ENCODE results near the gene MAP3K4. TPM values are rescaled to one million over a fixed set of nuclear protein-coding genes. Genes with fewer than 3 reads are reported as not detected.

MAP3K4 gene
- total and polyA plus RNA-seq, 2 donors from 2014 or later = 13.0 to 52.8 TPM

DNA sequence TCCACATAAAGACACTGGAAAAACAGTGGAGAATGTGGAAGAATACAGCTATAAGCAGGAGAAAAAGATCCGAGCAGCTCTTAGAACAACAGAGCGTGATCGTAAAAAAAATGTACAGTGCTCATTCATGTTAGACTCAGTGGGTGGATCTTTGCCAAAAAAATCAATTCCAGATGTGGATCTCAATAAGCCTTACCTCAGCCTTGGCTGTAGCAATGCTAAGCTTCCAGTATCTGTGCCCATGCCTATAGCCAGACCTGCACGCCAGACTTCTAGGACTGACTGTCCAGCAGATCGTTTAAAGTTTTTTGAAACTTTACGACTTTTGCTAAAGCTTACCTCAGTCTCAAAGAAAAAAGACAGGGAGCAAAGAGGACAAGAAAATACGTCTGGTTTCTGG, 57.1 kb downstream of the MAP3K4 start:
- H3K9me3 ChIP-seq (ENCODE audit: control insufficient read depth in 2 of 3, insufficient read depth in 1 of 3, low read length in 3 of 3) = no peaks in the 10 kb centered on the region
- intact Hi-C loops (cut with DNase I) = no loop called here
- no peak for DNase-seq
- no peaks in the 10 kb centered on the region for H3K27me3 ChIP-seq (ENCODE audit: control insufficient read depth, insufficient read depth, low read length)
- H3K4me1 ChIP-seq (ENCODE audit: control insufficient read depth in 2 of 3, insufficient read depth in 2 of 3, low read depth in 1 of 3, low read length in 3 of 3) = no peaks in the 10 kb centered on the region
- no peak overlapping the region for H3K4me3 ChIP-seq (ENCODE audit: low read length in 3 of 3)
- no peak for TF ChIP-seq CTCF (IDR thresholded peaks at IDR 0.05; ENCODE audit: borderline replicate concordance, extremely low read depth, insufficient read depth)
- peaks cover 0 to 6% (median 3%) of the 10 kb centered on the region in 3 donors for H3K36me3 ChIP-seq (ENCODE audit: control insufficient read depth in 2 of 3, insufficient read depth in 3 of 3, low read length in 3 of 3)
- no peak overlapping the region for H3K27ac ChIP-seq (ENCODE audit: low read depth in 2 of 2, low read length in 2 of 2)
- no peak for FAIRE-seq
- no peak overlapping the region for H3K9ac ChIP-seq (ENCODE audit: low read length in 3 of 3)

DNA sequence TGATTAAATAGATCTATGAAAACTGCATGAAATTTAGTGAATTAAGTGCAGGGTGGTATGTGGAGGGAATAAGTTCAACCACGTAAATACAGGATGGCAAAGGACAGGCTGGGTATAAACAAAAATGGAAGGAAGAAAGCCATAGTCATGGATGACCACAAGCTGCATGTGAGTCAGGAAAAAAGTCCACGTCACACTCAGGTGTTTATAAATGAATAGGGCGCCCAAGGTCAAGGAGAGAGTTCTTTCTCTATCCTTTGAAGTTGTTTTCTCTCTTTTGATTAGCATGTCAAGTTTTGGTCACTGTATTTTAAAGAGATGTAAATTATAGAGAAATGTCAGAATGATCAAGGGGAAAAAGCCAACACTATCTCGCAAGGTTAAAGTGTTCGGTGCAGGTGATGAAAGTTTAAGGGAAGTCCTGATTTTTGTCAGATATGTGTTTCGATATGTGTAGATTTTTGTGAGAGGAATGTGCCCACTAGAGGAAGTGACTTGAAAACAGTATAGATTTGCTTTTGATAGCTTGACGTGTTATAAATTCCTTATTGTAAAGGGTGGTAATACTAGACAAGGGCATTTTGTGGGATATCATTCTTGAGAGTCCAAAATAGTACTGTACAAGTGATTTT, 58.7 kb downstream of the MAP3K4 start:
- FAIRE-seq = no peak
- Histone ChIP-seq H3K9me3 (ENCODE audit: control insufficient read depth in 2 of 3, insufficient read depth in 1 of 3, low read length in 3 of 3) (no peaks in the 10 kb centered on the region), H3K9ac (ENCODE audit: low read length in 3 of 3) (no peak overlapping the region), H3K27ac (ENCODE audit: low read depth in 2 of 2, low read length in 2 of 2) (no peak overlapping the region), H3K4me1 (ENCODE audit: control insufficient read depth in 2 of 3, insufficient read depth in 2 of 3, low read depth in 1 of 3, low read length in 3 of 3) (no peaks in the 10 kb centered on the region), H3K27me3 (ENCODE audit: control insufficient read depth, insufficient read depth, low read length) (no peaks in the 10 kb centered on the region), H3K36me3 (ENCODE audit: control insufficient read depth in 2 of 3, insufficient read depth in 3 of 3, low read length in 3 of 3) (peaks cover 0 to 6% (median 3%) of the 10 kb centered on the region in 3 donors), H3K4me3 (ENCODE audit: low read length in 3 of 3) (no peak overlapping the region)
- no peak for DNase-seq
- intact Hi-C loops (cut with DNase I) = no loop called here
- TF ChIP-seq CTCF (IDR thresholded peaks at IDR 0.05; ENCODE audit: borderline replicate concordance, extremely low read depth, insufficient read depth) = no peak

- Histone ChIP-seq H3K27ac (ENCODE audit: low read depth in 2 of 2, low read length in 2 of 2) (no peak overlapping the region), H3K27me3 (ENCODE audit: control insufficient read depth, insufficient read depth, low read length) (no peaks in the 10 kb centered on the region), H3K9ac (ENCODE audit: low read length in 3 of 3) (no peak overlapping the region), H3K9me3 (ENCODE audit: control insufficient read depth in 2 of 3, insufficient read depth in 1 of 3, low read length in 3 of 3) (no peaks in the 10 kb centered on the region), H3K36me3 (ENCODE audit: control insufficient read depth in 2 of 3, insufficient read depth in 3 of 3, low read length in 3 of 3) (peaks cover 0 to 6% (median 3%) of the 10 kb centered on the region in 3 donors), H3K4me1 (ENCODE audit: control insufficient read depth in 2 of 3, insufficient read depth in 2 of 3, low read depth in 1 of 3, low read length in 3 of 3) (peaks cover 0 to 3% (median 0%) of the 10 kb centered on the region in 3 donors), H3K4me3 (ENCODE audit: low read length in 3 of 3) (no peak overlapping the region)
- FAIRE-seq (no peak), DNase-seq (no peak)
- intact Hi-C loops (cut with DNase I) = no loop called here
- no peak for TF ChIP-seq CTCF (IDR thresholded peaks at IDR 0.05; ENCODE audit: borderline replicate concordance, extremely low read depth, insufficient read depth)
Measured at GRCh38 chr6:161053103-161053502, 61.5 kb downstream of the MAP3K4 start.

DNA sequence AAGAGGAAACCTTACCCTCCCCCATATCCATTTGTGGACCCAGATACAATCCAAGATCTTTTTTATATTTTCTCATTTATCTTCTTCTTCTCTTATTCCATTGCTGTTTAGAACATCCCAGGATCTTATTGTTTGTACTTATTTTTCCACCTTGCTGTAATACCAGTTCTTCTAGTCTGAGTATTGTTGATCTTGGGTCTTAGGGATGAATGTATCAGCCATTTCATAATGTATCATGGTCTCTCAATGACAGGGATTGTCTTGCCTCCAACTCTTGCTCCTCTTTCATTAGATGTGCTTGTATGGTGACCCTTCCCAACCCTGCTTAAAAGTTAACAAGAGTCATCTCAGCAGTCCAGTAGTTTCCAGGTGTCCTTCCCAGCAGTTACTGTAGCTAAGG, 63.3 kb downstream of the MAP3K4 start:
- no peaks in the 10 kb centered on the region for H3K27me3 ChIP-seq (ENCODE audit: control insufficient read depth, insufficient read depth, low read length)
- no peak overlapping the region for H3K27ac ChIP-seq (ENCODE audit: low read depth in 2 of 2, low read length in 2 of 2)
- no peak overlapping the region for H3K4me3 ChIP-seq (ENCODE audit: low read length in 3 of 3)
- intact Hi-C loops (cut with DNase I) = no loop called here
- H3K9ac ChIP-seq (ENCODE audit: low read length in 3 of 3) = no peak overlapping the region
- H3K4me1 ChIP-seq (ENCODE audit: control insufficient read depth in 2 of 3, insufficient read depth in 2 of 3, low read depth in 1 of 3, low read length in 3 of 3) = peaks cover 0 to 3% (median 0%) of the 10 kb centered on the region in 3 donors
- FAIRE-seq (no peak), DNase-seq (no peak)
- no peaks in the 10 kb centered on the region for H3K9me3 ChIP-seq (ENCODE audit: control insufficient read depth in 2 of 3, insufficient read depth in 1 of 3, low read length in 3 of 3)
- no peak for TF ChIP-seq CTCF (IDR thresholded peaks at IDR 0.05; ENCODE audit: borderline replicate concordance, extremely low read depth, insufficient read depth)
- H3K36me3 ChIP-seq (ENCODE audit: control insufficient read depth in 2 of 3, insufficient read depth in 3 of 3, low read length in 3 of 3) = no peaks in the 10 kb centered on the region
